ENCODE results near the gene LMTK2.

The LMTK2 gene

DNA sequence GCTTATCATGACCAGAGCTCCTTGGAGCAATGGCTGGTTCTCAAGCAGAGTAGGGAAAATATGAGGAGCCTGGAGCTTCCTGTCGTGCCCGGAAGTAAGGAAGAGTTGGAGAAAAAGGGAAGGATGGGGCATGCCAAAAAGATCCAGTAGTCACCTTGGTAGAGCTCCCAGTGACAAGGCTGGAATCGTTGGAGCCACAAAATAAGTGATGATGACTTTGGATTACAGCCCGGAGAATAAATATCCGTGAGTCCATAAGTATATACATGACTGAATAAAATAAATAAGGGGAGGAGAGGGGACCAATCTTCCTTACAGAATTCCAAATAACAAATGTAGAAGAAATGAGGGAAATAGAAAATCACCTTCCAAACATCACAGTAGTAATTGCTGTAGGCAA lies 29.3 kb downstream of the LMTK2 start:
- DNase-seq (ENCODE audit: insufficient read length, low spot score), result no peak
- FAIRE-seq, result no peak

DNA sequence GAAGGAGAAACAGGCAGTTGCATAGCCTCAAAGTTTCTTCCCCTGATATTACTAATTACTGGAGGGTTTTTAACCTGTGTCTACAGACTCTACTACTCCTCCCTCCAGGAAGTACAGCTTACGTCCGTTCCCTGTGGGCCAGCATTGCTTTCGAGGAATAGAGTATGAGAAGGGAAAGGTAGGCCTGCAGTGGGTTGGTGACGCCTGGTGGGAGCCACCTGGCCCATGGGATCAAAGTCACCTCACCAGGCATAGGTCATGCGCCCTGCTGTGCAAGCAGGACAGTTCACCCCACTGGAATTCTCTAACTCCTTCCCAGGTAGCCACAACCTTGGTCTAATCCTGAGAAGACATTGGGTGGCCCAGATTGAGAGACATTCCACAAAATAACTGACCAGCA lies 29.8 kb downstream of the LMTK2 start:
- FAIRE-seq (no peak), DNase-seq (ENCODE audit: insufficient read length, low spot score) (no peak)

DNA sequence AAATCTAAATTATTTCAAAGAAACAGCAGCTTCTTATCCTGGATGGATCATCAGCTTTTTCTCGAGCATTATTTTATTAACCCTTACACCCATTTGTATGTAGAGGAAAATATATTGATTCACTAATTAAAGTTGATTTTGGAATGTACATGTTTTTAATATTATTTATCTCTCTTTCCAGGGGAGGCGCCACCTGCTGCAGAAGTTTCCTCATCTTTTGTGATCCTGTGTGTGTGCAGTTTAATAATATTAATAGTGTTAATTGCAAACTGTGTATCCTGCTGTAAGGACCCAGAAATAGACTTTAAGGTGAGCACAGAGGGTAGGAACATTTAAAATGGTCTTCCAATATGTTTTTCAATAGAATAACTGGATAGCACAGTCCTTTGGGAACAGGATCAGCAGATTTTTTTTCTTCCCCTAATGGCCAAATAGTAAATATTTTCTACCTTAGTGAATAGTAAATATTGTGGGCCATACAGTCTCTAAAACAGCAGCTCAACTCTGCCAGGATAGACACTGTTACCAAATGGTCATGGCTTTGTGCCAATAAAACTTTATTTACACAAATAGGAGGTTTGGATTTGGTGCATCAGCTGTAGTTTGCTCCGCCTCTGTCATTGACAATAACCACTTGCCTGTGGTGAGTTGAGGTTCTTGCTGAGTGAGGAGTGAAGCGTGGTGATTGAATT lies 30.6 kb downstream of the LMTK2 start:
- DNase-seq (ENCODE audit: insufficient read length, low spot score), result no peak
- FAIRE-seq, result no peak

DNA sequence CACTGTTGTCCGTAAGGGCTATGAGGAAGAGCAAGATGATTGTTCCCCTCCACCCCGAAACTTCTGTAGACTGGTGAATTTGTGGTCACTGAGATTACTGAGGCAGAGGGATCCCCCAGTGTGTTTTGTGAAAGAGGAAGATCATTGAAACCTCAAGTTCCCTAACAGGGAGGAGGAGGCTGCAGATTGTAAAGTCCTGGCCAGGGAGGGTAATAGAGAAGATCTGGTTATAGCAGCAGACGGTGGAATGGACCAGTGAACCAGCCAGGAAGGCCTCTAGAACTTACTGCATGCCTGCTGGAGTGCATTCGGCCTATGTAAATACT lies 31.1 kb downstream of the LMTK2 start:
- DNase-seq (ENCODE audit: insufficient read length, low spot score) (no peak), FAIRE-seq (no peak)

DNA sequence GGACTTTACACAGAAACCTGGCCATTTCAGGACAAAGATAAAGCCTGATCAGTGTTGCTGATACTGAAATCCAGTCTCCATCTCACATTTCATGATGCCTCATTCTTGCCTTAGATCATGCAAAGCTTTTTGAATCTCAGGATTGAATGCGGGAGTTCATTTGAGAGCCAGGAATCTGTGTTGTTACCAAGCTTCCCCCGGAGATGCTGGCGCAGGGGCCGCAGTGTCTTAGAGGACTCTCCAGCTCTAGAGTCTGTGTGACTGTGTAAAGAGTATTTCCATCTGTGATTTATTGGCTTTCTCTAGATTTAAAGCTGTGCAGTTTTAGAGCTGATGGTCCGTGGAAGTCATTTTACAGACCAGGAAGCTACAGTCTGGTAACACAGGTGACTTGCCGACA lies 32.0 kb downstream of the LMTK2 start:
- no peak for FAIRE-seq
- DNase-seq (ENCODE audit: insufficient read length, low spot score), result no peak

DNA sequence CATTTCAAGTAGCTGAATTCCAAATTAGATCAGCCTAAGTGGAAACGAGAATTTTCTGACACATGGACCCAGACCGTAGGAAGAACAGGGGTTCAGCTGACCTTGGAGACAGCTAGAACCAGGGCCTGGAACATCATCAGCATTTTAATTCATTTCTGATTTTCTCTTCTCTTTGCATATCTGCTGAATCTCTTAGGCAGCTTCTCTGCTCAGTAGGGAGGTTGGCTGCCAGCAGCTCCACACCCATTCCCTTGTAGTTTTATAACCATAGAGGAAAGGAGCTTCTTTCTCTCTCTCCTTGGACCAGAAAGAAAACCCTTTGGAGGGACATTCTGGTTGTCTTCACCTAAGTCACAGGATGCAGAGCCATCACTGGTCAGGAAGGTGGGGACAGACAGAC lies 36.0 kb downstream of the LMTK2 start:
- DNase-seq (ENCODE audit: insufficient read length, low spot score), result no peak
- no peak for FAIRE-seq

DNA sequence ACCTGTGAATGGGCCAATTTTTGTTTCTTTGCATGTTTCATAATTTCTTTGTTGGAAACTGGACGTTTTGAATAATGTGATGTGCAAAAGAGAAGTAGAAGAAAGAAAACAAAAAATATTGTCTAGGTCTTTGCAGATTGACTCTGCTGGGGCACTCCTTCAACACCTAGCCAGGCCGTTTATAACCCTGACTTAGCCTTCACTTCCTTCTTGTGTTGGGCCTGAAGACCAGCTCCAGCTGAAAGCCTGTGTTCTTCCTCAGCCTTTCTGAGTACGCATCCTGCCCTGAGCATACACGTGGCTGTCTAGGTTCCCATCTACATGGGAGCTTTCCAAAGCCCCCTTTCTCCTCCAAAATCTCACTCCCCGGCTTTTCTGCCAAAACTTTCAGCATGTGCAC lies 41.9 kb downstream of the LMTK2 start:
- DNase-seq (ENCODE audit: insufficient read length, low spot score), result no peak
- FAIRE-seq, result no peak

DNA sequence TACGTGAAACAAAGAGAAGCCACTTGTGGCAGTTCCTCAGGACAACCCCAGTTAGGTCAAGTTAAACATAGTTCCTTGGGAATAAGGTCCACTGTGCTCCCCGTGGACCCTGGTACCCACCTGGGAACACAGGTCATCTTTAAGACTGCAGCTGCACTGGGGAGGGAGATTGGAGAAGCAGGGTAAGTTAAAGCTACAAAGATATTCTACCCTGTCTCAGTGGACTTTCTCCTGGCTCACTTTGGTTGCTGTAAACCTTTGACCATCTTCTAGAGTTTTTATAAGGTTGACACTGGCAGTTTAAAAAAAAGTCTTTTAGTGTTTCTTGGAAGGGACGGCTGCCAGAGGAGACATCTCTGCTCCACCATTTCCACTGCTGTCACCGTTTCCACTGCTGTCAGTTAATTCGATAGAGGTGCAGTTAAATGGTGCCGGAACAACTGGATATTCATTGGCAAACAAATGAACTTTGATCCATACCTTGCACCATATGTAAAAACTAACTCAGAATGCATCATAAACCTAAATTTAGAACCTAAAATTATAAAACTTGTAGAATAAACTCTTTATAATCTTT lies 42.5 kb downstream of the LMTK2 start:
- FAIRE-seq (no peak), DNase-seq (ENCODE audit: insufficient read length, low spot score) (no peak)

DNA sequence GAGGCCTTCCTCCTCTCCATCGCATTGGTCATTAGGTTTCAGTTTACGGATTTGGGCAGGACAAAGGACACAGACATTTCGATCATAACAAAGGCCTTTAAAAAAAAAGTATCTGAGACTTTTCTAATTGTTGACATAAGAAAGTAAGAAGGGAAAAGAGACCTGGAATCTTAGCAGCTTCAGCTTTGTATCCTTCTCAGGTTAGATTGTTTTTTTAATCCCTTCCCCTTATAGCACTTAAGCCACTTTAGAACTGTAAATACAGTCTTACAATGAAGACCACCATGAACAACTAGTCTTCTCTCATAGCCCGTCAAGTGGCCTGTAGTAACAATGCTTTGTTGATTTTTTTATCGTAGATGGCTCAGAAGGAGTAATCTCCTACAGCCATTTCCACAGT lies 45.2 kb downstream of the LMTK2 start:
- DNase-seq (ENCODE audit: insufficient read length, low spot score), result no peak
- no peak for FAIRE-seq

DNA sequence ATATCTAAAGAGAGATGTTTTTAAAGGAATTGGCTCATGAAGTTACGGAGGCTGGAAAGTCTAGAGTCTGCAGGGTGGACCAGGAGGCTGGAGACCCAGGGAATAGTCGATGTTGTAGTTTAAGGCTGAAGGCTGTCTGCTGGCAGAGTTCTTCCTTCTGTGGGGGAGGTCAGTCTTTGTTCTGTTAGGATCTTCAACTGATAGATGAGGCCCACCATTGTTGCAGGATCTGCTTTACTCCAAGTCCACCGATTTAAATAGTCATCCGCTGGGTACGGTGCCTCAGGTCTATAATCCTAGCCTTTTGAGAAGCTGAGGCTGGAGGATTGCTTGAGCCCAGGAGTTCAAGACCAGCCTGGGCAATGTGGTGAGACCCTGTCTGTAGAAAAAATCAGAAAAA lies 50.0 kb downstream of the LMTK2 start:
- DNase-seq (ENCODE audit: insufficient read length, low spot score), result no peak
- FAIRE-seq, result no peak

DNA sequence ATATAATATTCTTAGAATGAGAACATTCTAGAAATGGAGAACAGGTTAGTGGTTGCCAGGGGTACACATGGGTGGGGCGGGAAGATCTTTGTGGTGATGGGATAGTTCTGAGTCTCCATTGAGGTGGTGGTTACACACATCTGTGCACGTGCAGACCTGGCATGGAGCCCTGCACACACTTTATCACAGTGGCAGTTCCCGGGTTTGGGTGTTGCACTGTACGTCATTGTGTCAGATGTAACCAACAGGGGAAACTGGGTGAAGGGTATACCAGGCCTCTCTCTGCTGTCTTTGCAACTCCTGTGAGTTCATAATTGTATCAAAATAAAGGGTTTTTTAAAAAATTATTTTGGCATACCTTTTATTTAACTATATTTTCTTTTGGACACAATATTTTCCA lies 51.1 kb downstream of the LMTK2 start:
- no peak for DNase-seq (ENCODE audit: insufficient read length, low spot score)
- no peak for FAIRE-seq

DNA sequence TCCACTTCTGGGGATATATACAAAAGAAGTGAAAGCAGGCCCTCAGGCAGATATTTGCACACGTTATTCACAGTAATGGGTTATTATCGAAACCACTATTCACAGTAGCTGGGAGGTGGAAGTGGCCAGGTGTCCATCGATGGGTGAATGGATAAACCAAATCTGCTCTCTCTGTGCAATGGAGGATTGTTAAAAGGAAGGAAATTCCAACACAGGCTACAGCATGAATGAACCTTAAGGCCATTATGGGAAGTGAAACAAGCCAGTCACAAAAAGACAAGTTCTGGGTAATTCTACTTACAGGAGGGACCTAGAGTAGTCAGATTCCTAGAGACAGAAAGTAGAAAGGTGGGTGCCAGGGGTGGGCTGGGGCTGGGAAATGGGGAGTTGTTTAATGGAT lies 56.1 kb downstream of the LMTK2 start:
- FAIRE-seq, result no peak
- no peak for DNase-seq (ENCODE audit: insufficient read length, low spot score)

DNA sequence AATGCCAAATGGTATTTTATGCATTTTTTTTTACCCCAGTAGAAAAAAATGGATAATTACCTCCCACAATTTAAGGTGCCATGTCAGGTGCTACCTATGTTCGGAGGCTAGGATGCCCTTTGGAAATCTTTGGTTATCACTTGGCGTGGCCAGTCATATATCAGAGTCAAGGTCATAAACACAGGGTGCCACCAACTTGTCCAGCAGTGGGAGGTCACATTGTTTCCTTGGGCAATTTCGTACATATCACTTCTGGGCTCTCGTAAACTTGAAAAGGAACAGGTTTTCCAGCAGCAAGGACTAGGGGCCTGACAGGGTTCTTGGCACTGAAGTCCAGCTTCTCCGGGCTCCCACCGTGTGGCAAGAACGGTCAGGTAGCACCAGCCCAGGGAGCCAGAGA lies 56.6 kb downstream of the LMTK2 start:
- DNase-seq (ENCODE audit: insufficient read length, low spot score) (no peak), FAIRE-seq (no peak)

DNA sequence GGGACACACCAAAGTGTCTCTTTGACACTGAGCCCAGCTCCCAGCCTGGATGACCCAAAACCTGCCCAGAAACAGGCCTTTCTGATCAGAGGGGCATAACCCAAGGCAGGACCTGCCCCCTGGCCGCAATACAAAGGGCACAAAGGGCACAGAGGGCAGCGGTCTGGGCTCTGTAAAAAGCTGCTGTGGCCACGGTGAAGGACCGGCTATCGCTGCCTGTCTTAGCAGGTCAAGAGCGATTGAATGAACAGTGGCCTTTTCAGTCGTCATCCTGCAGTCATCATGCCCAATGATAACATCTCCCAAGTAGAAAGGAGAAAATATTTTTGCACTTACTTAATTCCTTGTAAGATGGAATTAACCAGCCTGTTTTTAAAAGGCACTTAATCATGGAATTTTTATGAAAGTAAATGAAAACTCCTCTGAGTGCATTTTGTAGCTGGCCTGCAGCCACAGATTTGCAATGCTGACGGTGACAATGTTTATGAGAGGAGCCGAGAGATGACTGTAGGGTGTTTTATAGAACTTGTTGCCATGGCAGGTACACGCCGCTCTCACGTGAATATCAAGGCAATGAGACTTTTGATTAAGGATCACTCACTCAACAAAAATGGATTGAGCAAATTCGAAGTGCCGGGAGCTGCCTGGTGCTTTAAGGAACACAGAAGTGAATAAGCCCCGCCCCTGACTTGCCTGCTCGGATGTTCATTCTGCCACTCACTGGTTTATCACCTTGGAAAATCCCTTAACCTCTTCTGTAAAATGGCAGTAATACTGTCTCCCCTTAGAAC lies 57.2 kb downstream of the LMTK2 start:
- no peak for FAIRE-seq

DNA sequence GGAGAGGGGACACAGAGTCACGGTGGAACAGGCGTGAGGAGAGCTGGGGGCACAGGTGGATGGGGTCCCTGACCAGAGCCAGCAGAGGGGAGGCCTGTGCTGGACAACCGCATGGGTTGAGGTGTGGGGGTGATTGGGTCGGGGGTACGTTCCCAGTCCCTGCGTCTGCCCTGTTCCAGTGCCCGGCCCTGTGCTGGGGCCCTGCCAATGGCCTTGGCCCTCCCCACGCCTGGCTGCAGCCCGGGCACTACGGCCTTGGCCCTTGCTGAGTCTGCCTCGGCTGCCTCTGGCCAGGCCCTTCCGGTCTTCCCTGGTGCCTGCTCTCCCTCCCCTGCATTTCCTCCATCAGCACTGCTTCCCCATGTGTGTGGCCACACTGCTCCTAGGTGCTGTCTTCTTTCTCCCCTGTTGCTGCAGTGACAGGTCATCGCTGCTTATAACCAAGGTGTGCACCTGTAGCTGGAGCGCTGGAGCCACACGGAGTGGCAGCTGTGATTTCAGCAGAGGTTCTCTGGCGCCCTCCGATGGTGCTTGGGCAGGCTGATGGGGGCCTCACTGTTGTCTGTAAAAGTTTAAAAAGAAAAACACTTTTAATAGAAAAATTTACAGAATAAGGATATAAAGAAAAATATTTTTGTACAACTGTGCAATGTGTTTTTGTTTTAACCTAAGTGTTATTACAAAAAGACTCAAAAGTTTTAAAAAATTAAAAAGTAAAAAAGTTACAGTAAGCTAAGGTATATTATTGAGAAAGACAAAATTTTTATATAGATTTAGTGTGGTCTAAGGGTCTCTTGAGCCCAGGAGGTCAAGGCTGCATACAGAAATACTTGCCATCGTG lies 59.4 kb downstream of the LMTK2 start:
- no peak for FAIRE-seq
- no peak for DNase-seq (ENCODE audit: insufficient read length, low spot score)

More for the DNA sequence above, 57.2 kb downstream of the LMTK2 start:
- no peak for DNase-seq (ENCODE audit: insufficient read length, low spot score)

DNA sequence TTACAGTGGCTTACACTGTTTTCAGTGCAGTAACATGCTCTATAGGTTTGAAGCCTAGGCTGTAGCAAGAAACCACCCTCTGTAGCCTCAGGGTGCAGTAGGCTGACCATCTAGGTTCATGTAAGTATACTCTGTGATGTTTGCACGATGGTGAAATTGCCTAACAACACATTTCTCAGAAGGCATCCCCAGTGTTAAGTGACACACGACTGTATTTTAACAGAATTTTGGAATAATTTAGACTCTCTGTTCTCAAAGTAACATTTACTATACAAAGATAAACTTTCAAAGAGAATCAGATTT lies 60.0 kb downstream of the LMTK2 start:
- no peak for DNase-seq (ENCODE audit: insufficient read length, low spot score)
- no peak for FAIRE-seq

DNA sequence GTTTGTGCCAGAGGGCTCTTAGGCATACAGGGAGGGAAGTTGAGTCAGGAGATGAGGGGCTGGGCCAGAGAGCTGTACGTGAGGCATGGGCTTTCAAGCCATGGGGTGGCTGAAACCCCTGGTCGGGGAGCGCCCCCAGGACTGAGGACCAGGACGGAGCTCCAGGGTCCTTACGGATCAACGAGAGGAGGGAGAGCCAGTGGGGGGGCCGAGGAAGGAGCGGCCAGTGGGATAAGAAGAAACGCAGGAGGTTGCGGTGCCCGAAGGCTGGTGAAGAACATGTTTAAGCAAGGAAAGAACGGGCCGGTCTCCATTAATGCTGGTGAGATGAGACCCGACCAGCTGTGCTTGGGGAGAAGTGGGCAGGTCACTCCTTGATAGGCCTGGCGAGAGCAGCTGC lies 61.0 kb downstream of the LMTK2 start:
- no peak for FAIRE-seq

DNA sequence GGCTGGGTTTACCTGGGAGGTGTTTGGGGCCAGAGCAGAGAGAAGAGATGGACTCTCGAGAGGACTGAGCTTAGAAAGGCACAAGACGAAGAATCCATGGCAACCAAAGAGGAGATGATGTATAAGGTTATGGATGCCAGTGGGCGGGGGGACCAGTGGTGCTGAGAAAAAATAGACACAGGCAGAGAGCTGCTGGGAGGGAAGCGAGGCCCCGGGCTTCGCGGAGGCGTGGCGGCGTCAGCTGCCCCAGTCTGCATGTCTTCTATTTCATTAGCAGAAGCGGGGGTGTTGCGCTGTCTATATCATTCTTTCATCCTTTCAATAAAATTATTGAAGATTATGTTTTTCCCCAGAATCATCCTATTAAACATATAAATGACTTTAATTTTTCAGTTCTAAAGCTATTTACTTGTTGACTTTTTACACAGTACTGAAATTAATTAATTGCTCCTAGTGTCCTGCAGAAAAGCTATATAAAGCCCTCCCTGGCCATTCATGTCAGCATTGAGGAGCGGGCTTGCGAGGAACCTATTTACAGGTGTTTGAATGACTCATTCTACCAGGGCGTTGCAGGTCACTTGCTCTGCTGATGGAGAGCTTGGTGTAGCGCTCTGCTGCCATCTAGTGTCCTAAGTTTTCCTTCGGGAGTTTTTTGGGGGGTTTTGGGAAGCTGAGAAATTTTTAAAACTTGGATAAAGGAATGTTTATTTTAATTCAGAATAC lies 61.7 kb downstream of the LMTK2 start:
- no peak for FAIRE-seq
- peak; percentile 68 for DNase-seq (ENCODE audit: insufficient read length, low spot score)

More for the DNA sequence above, 61.0 kb downstream of the LMTK2 start:
- DNase-seq (ENCODE audit: insufficient read length, low spot score), result no peak

DNA sequence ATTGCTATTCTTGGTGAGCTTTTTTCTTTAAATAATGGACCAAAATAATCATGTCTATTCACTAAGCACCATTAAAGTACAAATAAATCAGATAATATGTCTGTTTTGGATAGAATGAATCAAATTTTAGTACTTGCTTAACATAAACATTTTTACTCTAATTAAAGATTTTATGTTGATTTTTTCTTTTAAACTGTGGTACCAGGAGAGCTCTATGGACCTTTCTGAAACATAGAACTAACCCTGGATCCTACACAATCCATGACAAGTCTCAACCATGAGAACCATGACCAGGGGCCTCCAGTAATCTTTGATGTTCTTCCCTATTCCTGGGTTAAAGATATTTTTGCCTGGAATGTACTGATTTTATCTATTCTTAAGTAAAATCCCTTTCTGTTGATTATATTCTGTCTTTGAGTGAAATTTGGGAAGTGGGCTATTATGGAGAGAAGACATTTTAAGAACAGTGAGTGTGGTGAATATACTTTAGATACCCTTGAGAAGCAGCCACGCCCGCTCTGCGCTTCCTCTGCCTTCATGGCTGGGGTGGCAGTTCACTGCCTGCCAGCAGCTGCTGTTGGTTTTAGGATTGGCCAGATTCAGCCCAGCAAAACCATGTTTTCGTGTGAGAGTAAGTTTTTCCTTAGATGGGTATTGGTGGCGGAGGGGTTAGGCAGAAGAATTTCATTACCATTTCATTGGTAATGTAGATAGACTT lies 62.4 kb downstream of the LMTK2 start:
- DNase-seq (ENCODE audit: insufficient read length, low spot score) (no peak), FAIRE-seq (no peak)

DNA sequence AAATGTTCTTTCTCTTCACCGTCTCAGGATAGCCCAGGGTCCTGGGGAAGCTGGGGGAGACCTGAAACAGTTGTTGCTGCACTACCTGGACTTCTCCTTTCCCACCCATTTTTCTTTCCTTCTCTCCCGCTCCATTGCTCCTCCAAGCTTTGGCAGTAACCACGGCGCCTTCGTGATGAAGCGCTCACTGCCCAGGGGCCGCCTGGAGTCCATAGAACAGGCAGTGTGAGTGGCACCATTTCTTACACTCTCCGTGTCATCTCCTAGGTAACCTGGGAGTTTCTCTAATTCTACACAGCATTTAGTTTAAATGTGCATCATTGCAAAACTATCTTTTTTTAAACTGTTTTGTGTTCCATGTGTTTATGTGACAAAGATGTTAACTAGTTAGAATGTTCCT lies 64.3 kb downstream of the LMTK2 start:
- no peak for DNase-seq (ENCODE audit: insufficient read length, low spot score)
- no peak for FAIRE-seq

Data from HTR-8/SVneo (cell line).